Gastroesophageal sphincter (tissue), 4 donors: Measurements from ENCODE around the gene PARD6G. TPM values are rescaled to one million over a fixed set of nuclear protein-coding genes. Genes with fewer than 3 reads are reported as not detected.
A peak's percentile ranks its signal among the peaks of the same experiment; 100 is the strongest.
"Not testable (repeated sequence)": the region's sequence is repeated elsewhere in the genome, so short reads cannot be mapped to it uniquely, and the experiment has no call there.

ENCODE experiments used
- ATAC-seq: fragments of 150-250 bp; one replicate; pipeline ENCODE4 v1.9.1; 2016; ENCODE audit warnings: mild to moderate bottlenecking, moderate library complexity
- H3K27ac ChIP-seq, 4 donors: fragments of 200-600 bp; sonication (generic) in 3 of 4; 1 replicate in 3 of 4; 2 replicates in 1 of 4; pipeline ENCODE4 v1.5.1; 2016 to 2019
- H3K27me3 ChIP-seq: fragments of 200-600 bp; sonication (generic); one replicate; pipeline ENCODE4 v1.5.1; 2019
- H3K36me3 ChIP-seq, 2 donors: fragments of 200-600 bp; sonication (generic); one replicate each; pipeline ENCODE4 v1.5.1; 2019; ENCODE audit warnings: control low read depth in 1 of 2
- H3K4me1 ChIP-seq, 3 donors: fragments of 200-600 bp; sonication (generic); 1 replicate in 2 of 3; 2 replicates in 1 of 3; pipeline ENCODE4 v1.5.1; 2016 to 2019; ENCODE audit warnings: control low read depth in 2 of 3
- H3K4me3 ChIP-seq, 2 donors: fragments of 200-600 bp; sonication (generic); one replicate each; pipeline ENCODE4 v1.5.1; 2019; ENCODE audit warnings: mild to moderate bottlenecking in 1 of 2, moderate library complexity in 1 of 2
- H3K9me3 ChIP-seq, 3 donors: fragments of 200-600 bp; sonication (generic); one replicate each; pipeline ENCODE4 v1.5.1; 2017 to 2019; ENCODE audit warnings: control low read depth in 2 of 3
- CTCF ChIP-seq, 4 experiments: fragments of 200-600 bp in 2 of 4; fragments of 450-650 bp in 2 of 4; sonication (generic) in 1 of 4; IDR thresholded peaks; one replicate each; pipeline ENCODE4 v1.5.1; 2017 to 2019; ENCODE audit warnings: antibody characterized with exemption in 4 of 4, mild to moderate bottlenecking in 2 of 4, moderate library complexity in 2 of 4
- EP300 ChIP-seq: sonication (generic); formaldehyde crosslinking; IDR thresholded peaks from one replicate; pipeline ENCODE4 v1.6.1; 2017; ENCODE audit warnings: antibody characterized with exemption, mild to moderate bottlenecking
- POLR2A ChIP-seq, 2 donors: fragments of 450-650 bp; IDR thresholded peaks; one replicate each; pipeline ENCODE4 v1.6.1; 2017; ENCODE audit warnings: antibody characterized with exemption in 2 of 2, mild to moderate bottlenecking in 2 of 2, moderate library complexity in 1 of 2
- POLR2AphosphoS5 ChIP-seq: sonication (generic); formaldehyde crosslinking; IDR thresholded peaks from one replicate; pipeline ENCODE4 v1.6.1; 2017; ENCODE audit warnings: antibody characterized with exemption
- WGBS, 2 donors: methylation state at CpG; one replicate each; pipeline ENCODE4 v1.1.5; 2018; ENCODE audit warnings: low coverage in 1 of 2; 5-methylcytosine and 5-hydroxymethylcytosine counted together
- total RNA-seq, 4 donors: library from RNA; depleted of rRNA; stranded (reverse); fragments of >200 nt; gene quantifications; one replicate each; pipeline ENCODE4 v1.1.0, GENCODE V29; 2016

The PARD6G gene
- total RNA-seq, 4 donors from 2014 or later, result 3.7 to 14.0 (median 8.6) TPM

- not testable (repeated sequence) for H3K9me3 ChIP-seq, H3K4me3 ChIP-seq, H3K4me1 ChIP-seq, H3K27ac ChIP-seq, H3K36me3 ChIP-seq, H3K27me3 ChIP-seq
- peak; percentile 79 to 89 (median 84) for TF ChIP-seq CTCF (IDR thresholded peaks at IDR 0.05)
- peak; percentile 34 for ATAC-seq
- 45 to 90% methylated on average over 4 to 9 of the region's 12 CpGs for WGBS, 2 donors
Measured at GRCh38 chr18:80257579-80258543, 10.5 kb upstream of the PARD6G start.

- H3K4me1 ChIP-seq, result peaks cover 0 to 3% (median 0%) of the 10 kb centered on the region in 3 donors
- no peaks in the 10 kb centered on the region for H3K36me3 ChIP-seq
- H3K4me3 ChIP-seq, result no peak overlapping the region
- TF ChIP-seq EP300, result no peak
- no peak for TF ChIP-seq CTCF (IDR thresholded peaks at IDR 0.05)
- TF ChIP-seq POLR2AphosphoS5, result no peak
- no peak for TF ChIP-seq POLR2A (IDR thresholded peaks at IDR 0.05)
- H3K27me3 ChIP-seq, result no peaks in the 10 kb centered on the region
- no peaks in the 10 kb centered on the region for H3K9me3 ChIP-seq
- ATAC-seq, result no peak
- no peak overlapping the region for H3K27ac ChIP-seq
- 75 to 95% methylated on average over 4 to 6 of the region's 6 CpGs for WGBS, 2 donors
Measured at GRCh38 chr18:80254971-80255500, 7.7 kb upstream of the PARD6G start.

- ATAC-seq, result no peak
- TF ChIP-seq POLR2A (IDR thresholded peaks at IDR 0.05) (no peak), EP300 (no peak), POLR2AphosphoS5 (no peak), CTCF (IDR thresholded peaks at IDR 0.05) (no peak)
Measured at GRCh38 chr18:80253871-80254492, 6.7 kb upstream of the PARD6G start.

GRCh38 chr18:80253236-80253635 is 5.9 kb upstream of the PARD6G start:
- no peak for ATAC-seq
- Histone ChIP-seq H3K9me3 (no peaks in the 10 kb centered on the region), H3K27ac (no peak overlapping the region), H3K36me3 (no peaks in the 10 kb centered on the region), H3K4me3 (no peak overlapping the region), H3K4me1 (peaks cover 0 to 3% (median 0%) of the 10 kb centered on the region in 3 donors), H3K27me3 (no peaks in the 10 kb centered on the region)
- no peak for TF ChIP-seq POLR2AphosphoS5
- WGBS, 2 donors, result 86 to 93% methylated on average over 4 to 5 of the region's 8 CpGs

More at GRCh38 chr18:80253871-80254492, 6.7 kb upstream of the PARD6G start:
- Histone ChIP-seq H3K9me3 (no peaks in the 10 kb centered on the region), H3K4me1 (peaks cover 0 to 3% (median 0%) of the 10 kb centered on the region in 3 donors), H3K27me3 (no peaks in the 10 kb centered on the region), H3K4me3 (no peak overlapping the region), H3K36me3 (no peaks in the 10 kb centered on the region), H3K27ac (no peak overlapping the region)
- WGBS, 2 donors, result 80 to 81% methylated on average over 1 to 3 of the region's 8 CpGs

GRCh38 chr18:80252136-80252535 is 4.8 kb upstream of the PARD6G start:
- no peak for TF ChIP-seq POLR2AphosphoS5
- no peak for TF ChIP-seq POLR2A (IDR thresholded peaks at IDR 0.05)
- TF ChIP-seq CTCF (IDR thresholded peaks at IDR 0.05), result no peak
- TF ChIP-seq EP300, result no peak
- no peak overlapping the region for H3K4me3 ChIP-seq
- 85 to 89% methylated on average over 4 to 6 of the region's 6 CpGs for whole genome bisulfite sequencing, 2 donors
- H3K9me3 ChIP-seq, result no peaks in the 10 kb centered on the region
- no peaks in the 10 kb centered on the region for H3K36me3 ChIP-seq
- no peak overlapping the region for H3K27ac ChIP-seq
- ATAC-seq, result no peak
- H3K4me1 ChIP-seq, result peaks cover 0 to 6% (median 0%) of the 10 kb centered on the region in 3 donors
- H3K27me3 ChIP-seq, result no peaks in the 10 kb centered on the region
